ENCODE measurements around the gene VSIG8. TPM values are rescaled to one million over a fixed set of nuclear protein-coding genes. Genes with fewer than 3 reads are reported as not detected.

VSIG8 gene
- total and polyA plus RNA-seq, 9 of the 15 experiments (the other 6 are each of a cell fraction or from before 2014, with no cell fraction given): not detected

GRCh38 chr1:159827549-159827948 lies 34.9 kb downstream of the VSIG8 start:
- Histone ChIP-seq H3K27me3 (ENCODE audit: control insufficient read depth in 2 of 2, insufficient read depth in 2 of 2, low read length in 2 of 2) (peaks cover 28 to 92% of the 10 kb centered on the region in 2 experiments; a peak in 4 of 5 replicates), H3K4me2 (ENCODE audit: insufficient read depth, low read length) (no peak overlapping the region), H3K9me3 (replicated peaks; ENCODE audit: control insufficient read depth, insufficient read depth, low read depth, low read length) (no peaks in the 10 kb centered on the region), H3K9ac (ENCODE audit: insufficient read depth in 1 of 2, low read depth in 2 of 2, low read length in 2 of 2) (no peak overlapping the region), H4K20me1 (replicated peaks; ENCODE audit: control insufficient read depth, insufficient read depth, low read length) (no peaks in the 10 kb centered on the region), H3K4me3 (no peak overlapping the region), H2AFZ (ENCODE audit: low read depth, low read length) (no peak overlapping the region), H3K79me2 (ENCODE audit: control insufficient read depth, insufficient read depth, low read length) (no peaks in the 10 kb centered on the region), H3K27ac (ENCODE audit: extremely low read depth, low read depth, low read length) (no peak overlapping the region), H3K9me1 (ENCODE audit: control insufficient read depth, insufficient read depth, low read length) (no peaks in the 10 kb centered on the region), H3K36me3 (ENCODE audit: control insufficient read depth, insufficient read depth, low read length) (no peaks in the 10 kb centered on the region), H3K4me1 (replicated peaks in 1 of 2; ENCODE audit: control insufficient read depth in 2 of 2, insufficient read depth in 2 of 2, low read length in 2 of 2) (peaks cover 0 to 5% of the 10 kb centered on the region in 2 experiments; a peak in 2 of 5 replicates)
- in situ Hi-C loops (cut with MboI) (no loop called here), intact Hi-C loops (cut with micrococcal nuclease) (no loop called here)
- DNase-seq (ENCODE audit: extremely low read depth in 1 of 4, low spot score in 3 of 4) (no peak), FAIRE-seq (no peak), ATAC-seq (no peak)
- ChIA-PET POLR2A (interaction anchor here (0.7 kb wide), 1 partner anchor 9 kb away, joined by 3 read pairs; no protein-coding TSS in a partner anchor), CTCF (ENCODE audit: low intra/inter-chr PET ratio) (no interaction called here)
- WGBS (ENCODE audit: insufficient coverage, low coverage, missing lambda C conversion rate): 0% methylated on average over 3 of the region's 3 CpGs
- no peak for TF ChIP-seq CBX5 (IDR thresholded peaks at IDR 0.05; ENCODE audit: borderline replicate concordance, low read depth)
- no peak for TF ChIP-seq PHB2 (IDR thresholded peaks at IDR 0.05; ENCODE audit: low read depth)
- no peak for TF ChIP-seq ZNF277 (CRISPR knock-in tag; IDR thresholded peaks at IDR 0.05; ENCODE audit: borderline replicate concordance)
- no peak for TF ChIP-seq HEY1 (CRISPR knock-in tag; IDR thresholded peaks at IDR 0.05; ENCODE audit: borderline replicate concordance)
- no peak for TF ChIP-seq PYGO2 (tag; IDR thresholded peaks at IDR 0.05)
- no peak for TF ChIP-seq HBP1 (CRISPR knock-in tag; IDR thresholded peaks at IDR 0.05)
- no peak for TF ChIP-seq MAFF (IDR thresholded peaks at IDR 0.05; ENCODE audit: low read length)
- TF ChIP-seq FOXK1 (CRISPR knock-in tag; IDR thresholded peaks at IDR 0.05; ENCODE audit: borderline replicate concordance): no peak
- TF ChIP-seq ZNF398 (CRISPR knock-in tag; IDR thresholded peaks at IDR 0.05): no peak
- TF ChIP-seq HDAC3 (IDR thresholded peaks at IDR 0.05; ENCODE audit: borderline replicate concordance, partially characterized antibody): no peak
- no peak for TF ChIP-seq ZNF445 (CRISPR knock-in tag; IDR thresholded peaks at IDR 0.05; ENCODE audit: low read depth)
- TF ChIP-seq FOXO4 (CRISPR knock-in tag; IDR thresholded peaks at IDR 0.05): no peak
- BruUV-seq (replicated peaks): no TSS peak

All from K562 (cell line).